BE2C (cell line): ENCODE data around the gene TAF1C.

ENCODE experiments used
- DNase-seq: peaks from one replicate; pipeline ENCODE4 v3.0.0-alpha.2; 2020
- H3K27me3 ChIP-seq: fragments of 250-450 bp; sonication (Bioruptor Pico); 2 replicates; pipeline ENCODE4 v1.5.1; 2020; ENCODE audit warnings: mild to moderate bottlenecking
- H3K36me3 ChIP-seq: fragments of 250-450 bp; sonication (Bioruptor Pico); 2 replicates; pipeline ENCODE4 v1.5.1; 2020; ENCODE audit warnings: mild to moderate bottlenecking
- H3K4me1 ChIP-seq: fragments of 250-450 bp; sonication (Bioruptor Pico); 2 replicates; pipeline ENCODE4 v1.5.1; 2020
- H3K4me3 ChIP-seq: 2 replicates; pipeline ENCODE4 v1.5.1; 2011; ENCODE audit warnings: low read depth, low read length
- H3K9me3 ChIP-seq: fragments of 250-450 bp; sonication (Bioruptor Pico); 2 replicates; pipeline ENCODE4 v1.5.1; 2020
- TF ChIP-seq, protein P1 (sequence below): IDR thresholded peaks from 2 replicates; pipeline ENCODE4 v1.5.1; 2012; ENCODE audit warnings: mild to moderate bottlenecking, low read depth, low read length

Gene TAF1C

DNA sequence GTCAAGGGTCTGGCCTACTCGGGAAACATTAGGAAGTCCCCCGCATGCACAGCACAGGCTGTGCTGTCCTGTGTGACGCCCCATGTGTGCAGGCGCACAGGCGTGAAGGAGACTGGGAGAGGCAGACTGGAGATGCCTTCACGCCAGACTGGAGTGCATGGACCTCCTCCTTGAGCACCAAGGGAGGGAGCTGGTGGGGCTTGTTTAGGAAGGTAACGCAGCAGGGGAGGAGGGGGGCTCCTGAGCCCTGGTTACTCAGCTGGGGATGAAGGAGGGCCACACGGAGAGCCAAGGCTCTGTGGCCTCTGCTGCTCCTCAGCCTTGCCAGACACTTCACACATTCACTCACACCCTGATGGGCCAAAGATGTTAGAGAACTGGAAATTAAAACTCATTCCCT lies 49.6 kb downstream of the TAF1C start:
- no peaks in the 10 kb centered on the region for H3K36me3 ChIP-seq
- H3K4me3 ChIP-seq = no peak overlapping the region
- no peak for DNase-seq
- no peaks in the 10 kb centered on the region for H3K4me1 ChIP-seq
- TF ChIP-seq, protein P1, sequence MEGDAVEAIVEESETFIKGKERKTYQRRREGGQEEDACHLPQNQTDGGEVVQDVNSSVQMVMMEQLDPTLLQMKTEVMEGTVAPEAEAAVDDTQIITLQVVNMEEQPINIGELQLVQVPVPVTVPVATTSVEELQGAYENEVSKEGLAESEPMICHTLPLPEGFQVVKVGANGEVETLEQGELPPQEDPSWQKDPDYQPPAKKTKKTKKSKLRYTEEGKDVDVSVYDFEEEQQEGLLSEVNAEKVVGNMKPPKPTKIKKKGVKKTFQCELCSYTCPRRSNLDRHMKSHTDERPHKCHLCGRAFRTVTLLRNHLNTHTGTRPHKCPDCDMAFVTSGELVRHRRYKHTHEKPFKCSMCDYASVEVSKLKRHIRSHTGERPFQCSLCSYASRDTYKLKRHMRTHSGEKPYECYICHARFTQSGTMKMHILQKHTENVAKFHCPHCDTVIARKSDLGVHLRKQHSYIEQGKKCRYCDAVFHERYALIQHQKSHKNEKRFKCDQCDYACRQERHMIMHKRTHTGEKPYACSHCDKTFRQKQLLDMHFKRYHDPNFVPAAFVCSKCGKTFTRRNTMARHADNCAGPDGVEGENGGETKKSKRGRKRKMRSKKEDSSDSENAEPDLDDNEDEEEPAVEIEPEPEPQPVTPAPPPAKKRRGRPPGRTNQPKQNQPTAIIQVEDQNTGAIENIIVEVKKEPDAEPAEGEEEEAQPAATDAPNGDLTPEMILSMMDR = no peak
- H3K27me3 ChIP-seq = no peaks in the 10 kb centered on the region
- H3K9me3 ChIP-seq = no peaks in the 10 kb centered on the region

DNA sequence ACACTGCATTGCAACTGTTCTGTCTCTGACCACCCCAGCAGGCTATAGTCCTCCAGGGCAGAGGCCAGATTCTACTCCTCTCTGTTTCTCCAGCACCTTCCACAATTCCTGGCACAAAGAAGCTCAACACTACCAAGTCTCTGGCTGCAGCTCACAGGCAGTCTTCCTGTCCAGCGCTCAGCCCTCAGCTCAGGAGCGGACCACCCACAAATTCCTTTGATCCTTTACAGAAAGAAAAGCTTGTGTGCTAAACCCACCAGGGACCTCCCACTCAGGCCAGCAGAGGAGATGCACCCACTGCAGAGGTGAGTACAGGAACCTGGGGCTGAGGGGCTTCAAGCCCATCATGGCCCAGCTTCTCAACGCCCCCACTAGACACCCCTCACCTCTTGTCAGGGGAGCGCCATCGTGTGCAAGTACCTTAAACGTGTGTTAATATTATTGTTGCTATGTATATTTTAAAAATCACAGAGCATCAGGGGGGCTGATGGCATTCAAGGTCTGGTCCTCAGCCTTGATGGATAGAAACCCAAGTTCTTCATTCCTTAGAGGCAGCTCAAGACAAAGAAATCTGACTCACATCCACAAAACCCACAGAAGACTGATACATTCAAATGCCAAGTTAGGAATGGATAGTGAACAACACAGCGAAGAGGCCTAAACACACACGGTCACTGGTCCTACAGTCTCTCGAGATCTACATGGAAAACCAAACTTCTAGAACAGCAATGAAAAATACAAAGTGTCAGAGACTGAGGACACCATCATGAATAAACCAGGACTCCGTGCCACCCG lies 50.3 kb downstream of the TAF1C start:
- DNase-seq = no peak
- TF ChIP-seq, protein P1 = no peak
- Histone ChIP-seq H3K4me1 (no peaks in the 10 kb centered on the region), H3K36me3 (no peaks in the 10 kb centered on the region), H3K4me3 (no peak overlapping the region), H3K27me3 (no peaks in the 10 kb centered on the region), H3K9me3 (no peaks in the 10 kb centered on the region)

DNA sequence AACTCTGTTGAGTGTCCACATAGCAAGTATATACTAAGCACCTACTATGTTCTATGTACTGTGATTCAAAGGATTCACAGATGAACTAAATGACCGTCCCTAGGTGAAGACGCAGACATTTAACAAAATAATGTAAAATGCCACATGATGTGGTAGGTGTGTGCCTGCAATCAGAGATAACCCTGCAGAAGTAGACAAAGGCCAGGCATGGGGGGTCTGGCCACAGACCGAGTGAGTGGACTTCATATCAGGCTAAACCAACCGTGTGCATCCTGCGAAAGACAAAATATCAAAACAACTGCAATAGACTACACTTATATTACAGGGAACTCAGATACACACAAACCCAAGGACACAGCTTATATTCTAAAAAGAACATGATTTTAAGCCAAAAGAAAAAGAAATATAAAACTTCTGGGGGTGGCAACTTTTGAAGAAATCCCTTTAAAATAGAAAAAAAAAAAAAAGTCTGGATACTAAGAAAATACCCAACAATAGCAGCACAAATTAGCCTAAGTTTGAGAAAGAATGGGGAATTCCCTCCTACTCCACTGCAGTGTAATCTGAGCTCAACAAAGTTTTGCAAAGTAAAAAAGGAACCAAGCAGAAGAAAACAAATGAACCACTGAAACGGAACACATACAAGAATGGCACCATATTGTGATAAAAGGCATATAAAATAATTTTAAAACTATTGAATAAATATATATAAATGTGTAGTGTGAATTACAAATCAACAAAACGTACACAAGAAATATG lies 54.2 kb downstream of the TAF1C start:
- Histone ChIP-seq H3K27me3 (no peaks in the 10 kb centered on the region), H3K36me3 (no peaks in the 10 kb centered on the region; the same call in 1 of the 2 replicates), H3K4me3 (no peak overlapping the region), H3K4me1 (no peaks in the 10 kb centered on the region), H3K9me3 (no peaks in the 10 kb centered on the region)
- TF ChIP-seq, protein P1 = no peak
- DNase-seq = no peak

DNA sequence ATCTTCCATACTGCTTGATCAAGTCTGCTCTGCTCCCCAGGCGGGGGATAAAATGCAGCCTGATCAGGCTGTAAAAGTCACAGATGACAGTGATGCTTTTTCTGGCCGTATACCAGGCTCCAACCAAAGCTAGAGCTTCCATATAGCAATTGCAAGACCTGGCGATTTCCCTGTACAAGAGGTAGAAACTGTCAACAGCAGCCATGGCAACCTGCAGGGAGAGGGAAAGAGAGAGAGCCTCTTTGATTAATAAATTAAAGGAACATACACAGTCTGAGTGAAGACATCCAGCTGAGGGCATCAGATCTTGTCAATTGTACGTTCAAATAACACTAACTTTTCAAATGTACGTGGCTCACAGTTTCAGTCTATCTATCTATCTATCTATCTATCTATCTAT lies 55.7 kb downstream of the TAF1C start:
- H3K27me3 ChIP-seq = no peaks in the 10 kb centered on the region
- no peaks in the 10 kb centered on the region for H3K4me1 ChIP-seq
- no peaks in the 10 kb centered on the region for H3K9me3 ChIP-seq
- H3K4me3 ChIP-seq = no peak overlapping the region
- TF ChIP-seq, protein P1 = no peak
- H3K36me3 ChIP-seq = no peaks in the 10 kb centered on the region; the same call in 1 of the 2 replicates
- no peak for DNase-seq
